ACC112 (cell line): ENCODE data around the gene ARHGDIG.

ENCODE experiments used
- H2AFZ ChIP-seq: fragments of 200-600 bp; sonication (generic); one replicate; pipeline ENCODE4 v1.6.0; 2017; ENCODE audit warnings: antibody characterized with exemption, low read length; ENCODE audit not compliant: unreplicated experiment
- H3K27ac ChIP-seq: fragments of 200-600 bp; sonication (generic); 2 replicates; pipeline ENCODE4 v1.5.1; 2014; ENCODE audit warnings: low read depth, mild to moderate bottlenecking, antibody characterized with exemption, low read length, moderate library complexity
- H3K27me3 ChIP-seq: fragments of 200-600 bp; sonication (generic); 2 replicates; pipeline ENCODE4 v1.6.1; 2014; ENCODE audit warnings: mild to moderate bottlenecking, antibody characterized with exemption, low read length, moderate library complexity, mixed read lengths; ENCODE audit not compliant: insufficient read depth
- H3K36me3 ChIP-seq: fragments of 200-600 bp; sonication (generic); 2 replicates; pipeline ENCODE4 v1.6.1; 2016; ENCODE audit warnings: mild to moderate bottlenecking, antibody characterized with exemption, low read length, moderate library complexity, mixed read lengths; ENCODE audit not compliant: insufficient read depth
- H3K4me1 ChIP-seq: fragments of 200-600 bp; sonication (generic); one replicate; pipeline ENCODE4 v1.6.1; 2016; ENCODE audit warnings: low read length, mixed read lengths; ENCODE audit not compliant: insufficient read depth, unreplicated experiment, control insufficient read depth
- H3K4me3 ChIP-seq: fragments of 200-600 bp; sonication (generic); 2 replicates; pipeline ENCODE4 v1.5.1; 2014; ENCODE audit warnings: mild to moderate bottlenecking, low read depth, low read length
- H3K79me2 ChIP-seq: fragments of 200-600 bp; sonication (generic); one replicate; pipeline ENCODE4 v1.6.0; 2016; ENCODE audit warnings: low read length; ENCODE audit not compliant: control insufficient read depth, unreplicated experiment, insufficient read depth

ARHGDIG gene

GRCh38 chr16:316741-317464 lies 36.5 kb downstream of the ARHGDIG start:
- Histone ChIP-seq H3K4me1 (no peaks in the 10 kb centered on the region), H3K79me2 (peaks cover 19% of the 10 kb centered on the region), H3K27me3 (no peaks in the 10 kb centered on the region), H3K4me3 (no peak overlapping the region), H3K36me3 (no peaks in the 10 kb centered on the region), H3K27ac (no peak overlapping the region), H2AFZ (no peak overlapping the region)

GRCh38 chr16:317583-317982 lies 37.2 kb downstream of the ARHGDIG start:
- Histone ChIP-seq H3K27ac (no peak overlapping the region), H3K79me2 (peaks cover 19% of the 10 kb centered on the region), H3K4me1 (no peaks in the 10 kb centered on the region), H3K27me3 (no peaks in the 10 kb centered on the region), H3K36me3 (no peaks in the 10 kb centered on the region), H3K4me3 (no peak overlapping the region), H2AFZ (no peak overlapping the region)

DNA sequence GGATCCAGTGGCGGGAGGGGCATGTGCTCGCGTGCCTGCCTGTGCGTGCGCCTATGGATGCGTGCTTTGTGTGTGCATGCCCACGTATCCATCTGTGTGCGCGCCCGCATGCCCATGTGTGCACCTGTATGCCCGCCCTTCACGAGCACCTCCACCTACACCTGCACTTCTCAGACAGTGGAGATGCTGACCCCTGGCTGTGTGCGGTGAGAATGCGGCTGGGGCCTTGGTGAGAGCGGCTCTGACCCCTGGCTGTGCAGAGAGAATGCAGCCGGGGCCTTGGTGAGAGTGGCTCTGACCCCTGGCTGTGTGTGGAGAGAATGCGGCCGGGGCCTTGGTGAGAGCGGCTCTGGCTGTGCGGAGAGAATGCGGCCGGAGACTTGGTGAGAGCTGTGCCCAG lies 38.2 kb downstream of the ARHGDIG start:
- no peaks in the 10 kb centered on the region for H3K36me3 ChIP-seq
- H2AFZ ChIP-seq: no peak overlapping the region
- H3K4me3 ChIP-seq: no peak overlapping the region
- no peaks in the 10 kb centered on the region for H3K4me1 ChIP-seq
- H3K27me3 ChIP-seq: no peaks in the 10 kb centered on the region
- H3K79me2 ChIP-seq: peaks cover 19% of the 10 kb centered on the region
- no peak overlapping the region for H3K27ac ChIP-seq

- H3K79me2 ChIP-seq: peaks cover 25% of the 10 kb centered on the region
- no peak overlapping the region for H3K4me3 ChIP-seq
- H3K4me1 ChIP-seq: no peaks in the 10 kb centered on the region
- no peaks in the 10 kb centered on the region for H3K27me3 ChIP-seq
- no peaks in the 10 kb centered on the region; the same call in 1 of the 2 replicates for H3K36me3 ChIP-seq
- no peak overlapping the region for H2AFZ ChIP-seq
- H3K27ac ChIP-seq: no peak overlapping the region
Observed at GRCh38 chr16:320206-320605, 39.8 kb downstream of the ARHGDIG start.

DNA sequence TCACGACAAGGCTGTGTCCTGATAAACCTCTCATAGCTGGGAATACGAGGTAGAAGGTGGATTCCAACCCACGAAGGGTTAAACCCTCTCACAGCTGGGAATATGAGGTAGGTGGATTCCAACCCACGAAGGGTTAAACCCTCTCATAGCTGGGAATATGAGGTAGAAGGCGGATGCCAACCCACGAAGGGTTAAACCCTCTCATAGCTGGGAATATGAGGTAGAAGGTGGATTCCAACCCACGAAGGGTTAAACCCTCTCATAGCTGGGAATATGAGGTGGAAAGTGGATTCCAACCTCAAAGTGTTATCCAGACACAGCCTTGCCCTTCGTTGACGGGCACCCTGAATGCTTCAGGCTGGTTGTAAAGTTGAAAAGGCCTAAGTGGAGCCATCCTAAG lies 41.1 kb downstream of the ARHGDIG start:
- Histone ChIP-seq H3K27ac (no peak overlapping the region), H3K4me1 (no peaks in the 10 kb centered on the region), H3K4me3 (no peak overlapping the region), H2AFZ (no peak overlapping the region), H3K36me3 (no peaks in the 10 kb centered on the region; the same call in 1 of the 2 replicates), H3K27me3 (no peaks in the 10 kb centered on the region), H3K79me2 (peaks cover 25% of the 10 kb centered on the region)

DNA sequence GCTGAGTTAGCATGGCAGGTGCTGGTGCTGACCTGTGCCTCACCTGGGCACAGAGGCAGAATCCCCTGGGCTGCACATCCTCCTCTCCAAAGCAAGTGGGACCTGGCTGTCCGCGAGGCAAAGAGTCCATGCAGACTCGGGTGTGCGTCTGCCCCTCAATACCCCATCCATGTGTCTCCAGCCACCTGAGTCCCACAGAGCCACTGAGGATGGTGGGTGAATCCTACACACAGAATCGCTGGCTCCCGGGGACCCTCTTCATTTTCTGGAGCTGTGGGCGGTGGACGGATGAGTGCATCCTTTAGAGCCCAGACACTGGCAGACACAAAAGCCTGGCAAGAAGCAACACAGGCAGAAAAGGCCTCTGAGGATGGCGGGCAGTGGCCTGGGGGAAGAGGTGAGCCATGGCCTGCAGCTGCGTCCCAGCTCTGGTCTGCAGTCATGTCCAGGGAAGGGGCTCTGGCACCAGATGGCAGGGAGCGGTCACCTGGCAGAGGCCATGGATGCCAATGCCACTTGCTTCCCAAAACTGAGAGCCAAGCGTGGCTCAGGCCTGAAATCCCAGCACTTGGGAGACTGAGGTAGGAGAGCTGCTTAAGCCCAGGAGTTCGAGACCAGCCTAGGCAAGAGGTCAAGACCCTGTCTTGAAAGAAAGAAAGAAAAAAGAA lies 42.2 kb downstream of the ARHGDIG start:
- H3K36me3 ChIP-seq: no peaks in the 10 kb centered on the region; the same call in 1 of the 2 replicates
- peaks cover 6% of the 10 kb centered on the region for H3K4me1 ChIP-seq
- H3K27ac ChIP-seq: no peak overlapping the region
- H3K79me2 ChIP-seq: peaks cover 25% of the 10 kb centered on the region
- H3K27me3 ChIP-seq: no peaks in the 10 kb centered on the region
- no peak overlapping the region for H2AFZ ChIP-seq
- H3K4me3 ChIP-seq: no peak overlapping the region

GRCh38 chr16:324201-324450 lies 43.7 kb downstream of the ARHGDIG start:
- H3K36me3 ChIP-seq: no peaks in the 10 kb centered on the region; the same call in 1 of the 2 replicates
- H3K79me2 ChIP-seq: peaks cover 22% of the 10 kb centered on the region
- no peaks in the 10 kb centered on the region for H3K27me3 ChIP-seq
- H2AFZ ChIP-seq: no peak overlapping the region
- H3K4me3 ChIP-seq: no peak overlapping the region
- peaks cover 12% of the 10 kb centered on the region for H3K4me1 ChIP-seq
- H3K27ac ChIP-seq: no peak overlapping the region

- Histone ChIP-seq H3K4me1 (peaks cover 12% of the 10 kb centered on the region), H3K79me2 (peaks cover 18% of the 10 kb centered on the region), H3K27me3 (no peaks in the 10 kb centered on the region), H2AFZ (no peak overlapping the region), H3K27ac (no peak overlapping the region), H3K36me3 (no peaks in the 10 kb centered on the region; the same call in 1 of the 2 replicates), H3K4me3 (no peak overlapping the region)
Observed at GRCh38 chr16:324451-325334, 44.3 kb downstream of the ARHGDIG start.

GRCh38 chr16:325375-326145 lies 45.2 kb downstream of the ARHGDIG start:
- Histone ChIP-seq H3K4me3 (no peak overlapping the region), H2AFZ (no peak overlapping the region), H3K4me1 (peaks cover 12% of the 10 kb centered on the region), H3K79me2 (peaks cover 13% of the 10 kb centered on the region), H3K27ac (no peak overlapping the region), H3K36me3 (no peaks in the 10 kb centered on the region; the same call in 1 of the 2 replicates), H3K27me3 (no peaks in the 10 kb centered on the region)

- H3K36me3 ChIP-seq: no peaks in the 10 kb centered on the region
- H3K27me3 ChIP-seq: no peaks in the 10 kb centered on the region
- H3K79me2 ChIP-seq: peaks cover 35% of the 10 kb centered on the region
- peaks cover 12% of the 10 kb centered on the region for H3K4me1 ChIP-seq
- no peak overlapping the region for H2AFZ ChIP-seq
- no peak overlapping the region for H3K27ac ChIP-seq
- H3K4me3 ChIP-seq: no peak overlapping the region
Observed at GRCh38 chr16:330741-331140, 50.4 kb downstream of the ARHGDIG start.
